ENCODE results near the gene GUCD1. TPM values are rescaled to one million over a fixed set of nuclear protein-coding genes. Genes with fewer than 3 reads are reported as not detected.

GUCD1 gene
- total and polyA plus RNA-seq, 2 of the 13 experiments (the other 11 are each of a cell fraction or from before 2014, with no cell fraction given), result 128 to 245 TPM

- TF ChIP-seq, protein P1, sequence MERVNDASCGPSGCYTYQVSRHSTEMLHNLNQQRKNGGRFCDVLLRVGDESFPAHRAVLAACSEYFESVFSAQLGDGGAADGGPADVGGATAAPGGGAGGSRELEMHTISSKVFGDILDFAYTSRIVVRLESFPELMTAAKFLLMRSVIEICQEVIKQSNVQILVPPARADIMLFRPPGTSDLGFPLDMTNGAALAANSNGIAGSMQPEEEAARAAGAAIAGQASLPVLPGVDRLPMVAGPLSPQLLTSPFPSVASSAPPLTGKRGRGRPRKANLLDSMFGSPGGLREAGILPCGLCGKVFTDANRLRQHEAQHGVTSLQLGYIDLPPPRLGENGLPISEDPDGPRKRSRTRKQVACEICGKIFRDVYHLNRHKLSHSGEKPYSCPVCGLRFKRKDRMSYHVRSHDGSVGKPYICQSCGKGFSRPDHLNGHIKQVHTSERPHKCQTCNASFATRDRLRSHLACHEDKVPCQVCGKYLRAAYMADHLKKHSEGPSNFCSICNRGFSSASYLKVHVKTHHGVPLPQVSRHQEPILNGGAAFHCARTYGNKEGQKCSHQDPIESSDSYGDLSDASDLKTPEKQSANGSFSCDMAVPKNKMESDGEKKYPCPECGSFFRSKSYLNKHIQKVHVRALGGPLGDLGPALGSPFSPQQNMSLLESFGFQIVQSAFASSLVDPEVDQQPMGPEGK (CRISPR knock-in tag; IDR thresholded peaks at IDR 0.05), result peak; percentile 98
- peak; percentile 83; the same call in 1 of the 2 replicates for TF ChIP-seq ZNF747 (CRISPR knock-in tag; IDR thresholded peaks at IDR 0.05; ENCODE audit: borderline replicate concordance)
- 0 out of 2 replicates have a peak, but pooled peaks have one; percentile 61 for TF ChIP-seq ZNF414 (CRISPR knock-in tag; IDR thresholded peaks at IDR 0.05)
- peak; percentile 59; the same call in 1 of the 2 replicates for TF ChIP-seq HOXD1 (CRISPR knock-in tag; IDR thresholded peaks at IDR 0.05)
- TF ChIP-seq KDM6A (CRISPR knock-in tag; IDR thresholded peaks at IDR 0.05; ENCODE audit: low read depth), result 0 out of 2 replicates have a peak, but pooled peaks have one; percentile 5
- TF ChIP-seq ZFX (CRISPR knock-in tag; IDR thresholded peaks at IDR 0.05; ENCODE audit: low read depth), result peak; percentile 52; the same call in 1 of the 2 replicates
- 0 out of 2 replicates have a peak, but pooled peaks have one; percentile 16 for TF ChIP-seq ARHGAP35 (CRISPR knock-in tag; IDR thresholded peaks at IDR 0.05; ENCODE audit: borderline replicate concordance)
- TF ChIP-seq AGO2 (optimal IDR thresholded peaks at IDR 0.05; ENCODE audit: low read depth, low read length), result peak; percentile 12
- peak; percentile 52 for TF ChIP-seq SP5 (CRISPR knock-in tag; IDR thresholded peaks at IDR 0.05; ENCODE audit: borderline replicate concordance, low read depth)
- TF ChIP-seq FOXO1 (CRISPR knock-in tag; IDR thresholded peaks at IDR 0.05), result peak; percentile 44; the same call in 1 of the 2 replicates
- peak; percentile 72; the same call in 1 of the 2 replicates for TF ChIP-seq SP140L (CRISPR knock-in tag; IDR thresholded peaks at IDR 0.05; ENCODE audit: borderline replicate concordance)
- no peak; the same call in 1 of the 2 replicates for TF ChIP-seq PITX1 (CRISPR knock-in tag; IDR thresholded peaks at IDR 0.05)
- peak; percentile 65; the same call in 1 of the 2 replicates for TF ChIP-seq ZNF503 (CRISPR knock-in tag; IDR thresholded peaks at IDR 0.05)
- peak; percentile 53; the same call in 1 of the 2 replicates for TF ChIP-seq ZNF609 (CRISPR knock-in tag; IDR thresholded peaks at IDR 0.05; ENCODE audit: borderline replicate concordance)
- TF ChIP-seq GPBP1L1 (CRISPR knock-in tag; IDR thresholded peaks at IDR 0.05), result no peak
- no peak for TF ChIP-seq TCF7L2 (IDR thresholded peaks at IDR 0.05; ENCODE audit: low read depth, low read length)
- peak; percentile 21; the same call in 1 of the 2 replicates for TF ChIP-seq AHR (CRISPR knock-in tag; IDR thresholded peaks at IDR 0.05)
These were observed 39.1 kb upstream of the GUCD1 start (continued) for GRCh38 chr22:24593836-24594568.
